ENCODE measurements around the gene PGA4. TPM values are rescaled to one million over a fixed set of nuclear protein-coding genes. Genes with fewer than 3 reads are reported as not detected.

The PGA4 gene
- total RNA-seq, 120 experiments from 2014 or later, result 0.24 to 2.9 (median 0.58) TPM; not detected in 90

Other genes starting within 250 kb of the PGA4 start
- 1 to 10 TPM in 2 of 120 experiments, under 1 TPM in 99, not detected in 19; 0.14 to 2.2 (median 0.30) TPM for gene CD5, start 119.9 kb upstream of the PGA4 start, total RNA-seq
- gene VPS37C, start 60.9 kb upstream of the PGA4 start, total RNA-seq, result 10 to 100 TPM; 15.7 to 30.0 (median 20.6) TPM
- 1 to 10 TPM in 13 of 120 experiments, under 1 TPM in 17, not detected in 90; 0.37 to 3.1 (median 0.84) TPM for gene PGA3, start 18.8 kb upstream of the PGA4 start, total RNA-seq
- 1 to 10 TPM in 6 of 120 experiments, under 1 TPM in 16, not detected in 98; 0.44 to 1.5 (median 0.81) TPM for gene PGA5, start 18.8 kb downstream of the PGA4 start, total RNA-seq
- gene VWCE, start 73.0 kb downstream of the PGA4 start, total RNA-seq, result 10 to 100 TPM in 35 of 120 experiments, 1 to 10 TPM in 85; 3.4 to 19.4 (median 8.3) TPM
- gene DDB1, start 110.8 kb downstream of the PGA4 start, total RNA-seq, result 100 to 1,000 TPM; 141 to 239 (median 198) TPM
- 10 to 100 TPM; 14.9 to 63.7 (median 32.2) TPM for gene TKFC, start 110.9 kb downstream of the PGA4 start, total RNA-seq
- gene CYB561A3, start 139.5 kb downstream of the PGA4 start, total RNA-seq, result 10 to 100 TPM in 119 of 120 experiments, 1 to 10 TPM in 1; 7.2 to 29.3 (median 19.0) TPM
- gene TMEM138, start 140.0 kb downstream of the PGA4 start, total RNA-seq, result 10 to 100 TPM; 18.4 to 51.8 (median 31.7) TPM
- gene TMEM216, start 170.2 kb downstream of the PGA4 start, total RNA-seq, result 10 to 100 TPM in 68 of 120 experiments, 1 to 10 TPM in 52; 4.7 to 22.4 (median 10.3) TPM
- 100 to 1,000 TPM in 29 of 120 experiments, 10 to 100 TPM in 91; 73.7 to 125 (median 93.7) TPM for gene CPSF7, start 207.6 kb downstream of the PGA4 start, total RNA-seq
- gene SDHAF2, start 207.8 kb downstream of the PGA4 start, total RNA-seq, result 10 to 100 TPM; 23.9 to 53.9 (median 37.5) TPM

Data from dorsolateral prefrontal cortex (tissue), 118 donors.